Endothelial cell of umbilical vein (primary cell): ENCODE measurements around the gene ZNF132. TPM values are rescaled to one million over a fixed set of nuclear protein-coding genes. Genes with fewer than 3 reads are reported as not detected.

Source experiments
- BruUV-seq: library from RNA; stranded (reverse); fragments of 400-500 nt; replicated peaks from 2 replicates; lab custom pipeline; 2021; lab: Mats Ljungman, UMichigan
- CTCF ChIA-PET: fragments of 300-600, 350-600 bp; sonication (Branson Sonifier 250); formaldehyde crosslinking; loops from one replicate; lab custom pipeline; 2021; ENCODE audit warnings: antibody characterized with exemption, inconsistent platforms; lab: Charles Lee
- POLR2A ChIA-PET: fragments of 300-600, 350-600 bp; sonication (Branson Sonifier 250); formaldehyde crosslinking; loops from one replicate; lab custom pipeline; 2021; ENCODE audit warnings: antibody characterized with exemption, inconsistent platforms; lab: Charles Lee
- DNase-seq: peaks from one replicate; pipeline ENCODE4 v3.0.0-alpha.2; 2011; ENCODE audit warnings: low read depth, low spot score
- FAIRE-seq: peaks from 2 replicates; lab custom pipeline; 2011; peaks lifted over from hg19 to GRCh38; lab: Jason Lieb, UNC
- H2AFZ ChIP-seq: 2 replicates; pipeline ENCODE4 v1.6.0; 2012; ENCODE audit warnings: low read depth, low read length, control low read depth, inconsistent platforms
- H3K27ac ChIP-seq: 2 replicates; pipeline ENCODE4 v1.5.1; 2011; ENCODE audit warnings: low read depth, mild to moderate bottlenecking, control low read depth, low read length, moderate library complexity; ENCODE audit not compliant: insufficient read depth
- H3K27me3 ChIP-seq, 2 experiments: 2 replicates each; pipeline versions ENCODE4 v1.6.0 to v1.6.1; 2011; ENCODE audit warnings: low read length in 2 of 2, mixed read lengths in 1 of 2; ENCODE audit not compliant: control insufficient read depth in 2 of 2, insufficient read depth in 2 of 2
- H3K36me3 ChIP-seq, 2 experiments: 2 replicates in 1 of 2; 3 replicates in 1 of 2; pipeline ENCODE4 v1.5.1; 2011; ENCODE audit warnings: low read length in 2 of 2, mild to moderate bottlenecking in 1 of 2, moderate library complexity in 1 of 2; ENCODE audit not compliant: control insufficient read depth in 2 of 2, insufficient read depth in 2 of 2; ENCODE audit errors: extremely low read depth in 1 of 2
- H3K4me1 ChIP-seq: 3 replicates; pipeline ENCODE4 v1.5.1; 2011; ENCODE audit warnings: mild to moderate bottlenecking, low read length; ENCODE audit not compliant: control insufficient read depth, insufficient read depth; ENCODE audit errors: extremely low read depth
- H3K4me2 ChIP-seq: 2 replicates; pipeline ENCODE4 v1.6.1; 2011; ENCODE audit warnings: low read length, control low read depth, mixed read lengths; ENCODE audit not compliant: insufficient read depth
- H3K4me3 ChIP-seq, 3 experiments: fragments of 200-600 bp in 1 of 3; sonication (generic), shearing (Covaris generic) in 1 of 3; replicated peaks in 1 of 3; 2 replicates each; pipeline ENCODE4 v1.5.1; 2011 to 2016; ENCODE audit warnings: control low read depth in 3 of 3, low read length in 3 of 3, mild to moderate bottlenecking in 2 of 3, inconsistent platforms in 1 of 3, low read depth in 1 of 3, moderate library complexity in 1 of 3; ENCODE audit not compliant: insufficient read depth in 1 of 3
- H3K79me2 ChIP-seq: 2 replicates; pipeline ENCODE4 v1.6.0; 2012; ENCODE audit warnings: low read length, inconsistent platforms; ENCODE audit not compliant: control insufficient read depth, insufficient read depth
- H3K9ac ChIP-seq: replicated peaks from 2 replicates; pipeline ENCODE3; 2011; ENCODE audit warnings: low read length, control low read depth; ENCODE audit not compliant: insufficient read depth; ENCODE audit errors: extremely low read depth
- H3K9me1 ChIP-seq: replicated peaks from 3 replicates; pipeline ENCODE4 v1.6.0; 2011; ENCODE audit warnings: mild to moderate bottlenecking, low read length; ENCODE audit not compliant: control insufficient read depth, insufficient read depth; ENCODE audit errors: extremely low read depth
- H3K9me3 ChIP-seq: replicated peaks from 2 replicates; pipeline ENCODE4 v1.5.1; 2012; ENCODE audit warnings: low read length, inconsistent platforms; ENCODE audit not compliant: control insufficient read depth, insufficient read depth
- H4K20me1 ChIP-seq: replicated peaks from 2 replicates; pipeline ENCODE3; 2011; ENCODE audit warnings: mild to moderate bottlenecking, low read length; ENCODE audit not compliant: control insufficient read depth, insufficient read depth; ENCODE audit errors: extremely low read depth
- EZH2 ChIP-seq: IDR thresholded peaks from 2 replicates; pipeline ENCODE4 v1.6.1; 2012; ENCODE audit warnings: borderline replicate concordance, low read depth, mild to moderate bottlenecking, moderate library complexity, low read length, inconsistent platforms; ENCODE audit not compliant: severe bottlenecking
- FOS ChIP-seq: IDR thresholded peaks from 2 replicates; pipeline ENCODE4 v1.6.1; 2011; ENCODE audit warnings: mild to moderate bottlenecking, low read length, moderate library complexity, borderline replicate concordance; ENCODE audit not compliant: insufficient read depth
- JUN ChIP-seq: IDR thresholded peaks from 2 replicates; pipeline ENCODE4 v1.6.1; 2011; ENCODE audit warnings: borderline replicate concordance, low read depth; ENCODE audit not compliant: insufficient read length, insufficient read depth
- MYC ChIP-seq: IDR thresholded peaks from one replicate; pipeline ENCODE4 v1.6.1; 2011; ENCODE audit warnings: mild to moderate bottlenecking, low read depth, low read length
- dilution Hi-C: fragments of 300-500 bp; cut with MboI; formaldehyde crosslinking; loops from one replicate; pipeline ENCODE4 v1.15.0; 2019; ENCODE audit warnings: low sequenced_read_pairs; ENCODE audit not compliant: extremely low pct_ligation_motif_present
- intact Hi-C: fragments of 100-400 bp; cut with micrococcal nuclease; formaldehyde crosslinking; loops from one replicate; pipeline ENCODE4 v1.10.0; 2022
- polyA plus RNA-seq, 4 experiments: library from polyadenylated mRNA; depleted of rRNA in 3 of 4; stranded (reverse) in 3 of 4; unstranded in 1 of 4; fragments of >200 nt; gene quantifications; 2 replicates each; pipeline versions ENCODE4 v1.2.1 to v1.2.3, GENCODE V29; 2011 to 2012; ENCODE audit warnings: missing spikeins in 1 of 4
- total RNA-seq: library from RNA; stranded (reverse); gene quantifications from 2 replicates; pipeline ENCODE4 v1.2.3, GENCODE V29; 2021
- TF ChIP-seq, protein P1 (sequence below): IDR thresholded peaks from 2 replicates; pipeline ENCODE4 v1.6.1; 2011; ENCODE audit not compliant: insufficient read depth, insufficient read length
- TF ChIP-seq, protein P2 (sequence below), 2 donors: IDR thresholded peaks; 1 replicate in 1 of 2; 2 replicates in 1 of 2; pipeline ENCODE4 v1.5.1; 2011; ENCODE audit warnings: low read length in 2 of 2, mild to moderate bottlenecking in 2 of 2, moderate library complexity in 2 of 2, control low read depth in 1 of 2, inconsistent platforms in 1 of 2, low read depth in 1 of 2; ENCODE audit not compliant: insufficient read depth in 1 of 2; ENCODE audit errors: extremely low read depth in 1 of 2

The ZNF132 gene
- total and polyA plus RNA-seq, 2 donors (not counting 3 experiments of a cell fraction or from before 2014, with no cell fraction given): 0.54 to 4.2 TPM

DNA sequence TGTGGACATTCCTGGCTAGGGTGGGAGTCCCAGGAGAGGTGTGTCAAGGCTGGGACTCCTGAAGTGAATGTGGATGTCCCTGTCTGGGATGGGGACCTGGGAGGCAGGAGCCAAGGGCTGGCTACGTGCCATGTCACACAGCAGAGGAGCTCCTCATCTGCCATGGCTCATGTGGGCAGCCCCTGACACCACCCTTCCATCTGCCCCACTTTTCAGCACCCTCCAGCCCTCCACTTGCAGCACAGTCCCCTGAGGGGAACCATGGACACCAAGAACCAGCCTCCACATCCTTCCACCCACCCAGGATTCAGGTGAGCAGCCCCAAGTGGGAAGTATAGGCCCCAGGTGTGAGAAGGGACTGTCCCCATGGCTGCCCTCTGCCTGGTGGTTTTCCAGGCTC, 37.9 kb upstream of the ZNF132 start:
- intact Hi-C loops (no loop called here), dilution Hi-C loops (no loop called here)
- Histone ChIP-seq H3K36me3 (peaks cover 0 to 1% of the 10 kb centered on the region in 2 experiments), H3K4me3 (no peak overlapping the region), H3K79me2 (no peaks in the 10 kb centered on the region), H3K9ac (no peak overlapping the region), H3K9me1 (no peaks in the 10 kb centered on the region), H3K4me2 (no peak overlapping the region), H3K27ac (no peak overlapping the region), H2AFZ (no peak overlapping the region), H3K4me1 (peaks cover 9% of the 10 kb centered on the region), H4K20me1 (no peaks in the 10 kb centered on the region), H3K9me3 (no peaks in the 10 kb centered on the region), H3K27me3 (no peaks in the 10 kb centered on the region)
- DNase-seq: no peak
- TF ChIP-seq FOS (no peak), EZH2 (no peak), JUN (no peak)
- TF ChIP-seq, protein P1, sequence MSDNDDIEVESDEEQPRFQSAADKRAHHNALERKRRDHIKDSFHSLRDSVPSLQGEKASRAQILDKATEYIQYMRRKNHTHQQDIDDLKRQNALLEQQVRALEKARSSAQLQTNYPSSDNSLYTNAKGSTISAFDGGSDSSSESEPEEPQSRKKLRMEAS: no peak
- no peak for FAIRE-seq
- ChIA-PET CTCF (interaction anchor here (1.5 kb wide), 1 partner anchor 42 kb away, joined by 4 read pairs; the partner anchor contains the start of gene ZBTB45), POLR2A (no interaction called here)
- no TSS peak for BruUV-seq

DNA sequence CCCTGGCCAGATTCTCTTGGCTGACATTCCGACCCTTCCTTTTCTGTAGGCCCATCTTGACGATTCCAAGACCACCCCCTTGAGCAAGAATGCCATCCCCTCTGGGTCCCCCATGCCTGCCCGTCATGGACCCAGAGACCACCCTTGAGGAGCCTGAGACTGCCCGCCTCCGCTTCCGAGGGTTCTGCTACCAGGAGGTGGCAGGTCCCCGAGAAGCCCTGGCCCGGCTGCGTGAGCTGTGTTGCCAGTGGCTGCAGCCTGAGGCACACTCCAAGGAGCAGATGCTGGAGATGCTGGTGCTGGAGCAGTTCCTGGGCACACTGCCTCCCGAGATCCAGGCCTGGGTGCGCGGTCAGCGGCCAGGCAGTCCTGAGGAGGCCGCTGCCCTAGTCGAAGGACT, 37.2 kb upstream of the ZNF132 start:
- H3K27ac ChIP-seq: peak overlapping the region; percentile 4
- no peaks in the 10 kb centered on the region for H3K9me3 ChIP-seq
- TF ChIP-seq, protein P2, sequence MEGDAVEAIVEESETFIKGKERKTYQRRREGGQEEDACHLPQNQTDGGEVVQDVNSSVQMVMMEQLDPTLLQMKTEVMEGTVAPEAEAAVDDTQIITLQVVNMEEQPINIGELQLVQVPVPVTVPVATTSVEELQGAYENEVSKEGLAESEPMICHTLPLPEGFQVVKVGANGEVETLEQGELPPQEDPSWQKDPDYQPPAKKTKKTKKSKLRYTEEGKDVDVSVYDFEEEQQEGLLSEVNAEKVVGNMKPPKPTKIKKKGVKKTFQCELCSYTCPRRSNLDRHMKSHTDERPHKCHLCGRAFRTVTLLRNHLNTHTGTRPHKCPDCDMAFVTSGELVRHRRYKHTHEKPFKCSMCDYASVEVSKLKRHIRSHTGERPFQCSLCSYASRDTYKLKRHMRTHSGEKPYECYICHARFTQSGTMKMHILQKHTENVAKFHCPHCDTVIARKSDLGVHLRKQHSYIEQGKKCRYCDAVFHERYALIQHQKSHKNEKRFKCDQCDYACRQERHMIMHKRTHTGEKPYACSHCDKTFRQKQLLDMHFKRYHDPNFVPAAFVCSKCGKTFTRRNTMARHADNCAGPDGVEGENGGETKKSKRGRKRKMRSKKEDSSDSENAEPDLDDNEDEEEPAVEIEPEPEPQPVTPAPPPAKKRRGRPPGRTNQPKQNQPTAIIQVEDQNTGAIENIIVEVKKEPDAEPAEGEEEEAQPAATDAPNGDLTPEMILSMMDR (IDR thresholded peaks at IDR 0.05; ENCODE audit: extremely low read depth in 1 of 2, insufficient read depth in 1 of 2, low read depth in 1 of 2, low read length in 2 of 2): no peak
- TF ChIP-seq JUN (no peak), EZH2 (no peak), MYC (no peak)
- TF ChIP-seq, protein P1: no peak
- DNase-seq (no peak), FAIRE-seq (no peak)
- no peaks in the 10 kb centered on the region for H3K9me1 ChIP-seq
- no peak overlapping the region for H3K9ac ChIP-seq
- H3K79me2 ChIP-seq: no peaks in the 10 kb centered on the region
- dilution Hi-C loops: no loop called here
- no peak overlapping the region for H3K4me2 ChIP-seq
- H3K4me3 ChIP-seq: no peak overlapping the region
- ChIA-PET CTCF (interaction anchor here (1.5 kb wide), 1 partner anchor 42 kb away, joined by 4 read pairs; the partner anchor contains the start of gene ZBTB45), POLR2A (no interaction called here)
- intact Hi-C loops: no loop called here
- H2AFZ ChIP-seq: no peak overlapping the region
- no peaks in the 10 kb centered on the region for H4K20me1 ChIP-seq
- H3K36me3 ChIP-seq: peaks cover 0 to 9% of the 10 kb centered on the region in 2 experiments
- peaks cover 9% of the 10 kb centered on the region for H3K4me1 ChIP-seq
- no TSS peak for BruUV-seq
- H3K27me3 ChIP-seq: no peaks in the 10 kb centered on the region
